A673 (cell line): ENCODE data around the gene BCAS1. TPM values are rescaled to one million over a fixed set of nuclear protein-coding genes. Genes with fewer than 3 reads are reported as not detected.

Experiments
- BruUV-seq: library from RNA; stranded (reverse); fragments of 400-500 nt; replicated peaks from 2 replicates; lab custom pipeline; 2021; lab: Mats Ljungman, UMichigan
- CTCF ChIA-PET: fragments of 300-600 bp; sonication (Branson Sonifier 250); formaldehyde crosslinking; loops from one replicate; lab custom pipeline; 2022; ENCODE audit warnings: antibody characterized with exemption; lab: Charles Lee
- POLR2A ChIA-PET: fragments of 300-600 bp; sonication (Branson Sonifier 250); formaldehyde crosslinking; loops from one replicate; lab custom pipeline; 2022; ENCODE audit warnings: antibody characterized with exemption; ENCODE audit not compliant: low non-redundant PET; lab: Charles Lee
- DNase-seq: peaks from one replicate; pipeline ENCODE4 v3.0.0-alpha.2; 2015; ENCODE audit warnings: low spot score
- H3K27ac ChIP-seq: fragments of 200-600 bp; sonication (generic); 2 replicates; pipeline ENCODE4 v1.5.1; 2016; ENCODE audit warnings: mixed run types, low read depth, mild to moderate bottlenecking, mixed read lengths, antibody characterized with exemption, low read length; ENCODE audit not compliant: poor library complexity, severe bottlenecking
- H3K27me3 ChIP-seq: fragments of 200-600 bp; sonication (generic); replicated peaks from 2 replicates; pipeline ENCODE4 v1.6.1; 2017; ENCODE audit warnings: mixed run types, low read depth, mild to moderate bottlenecking, mixed read lengths, antibody characterized with exemption, low read length; ENCODE audit not compliant: insufficient read depth, poor library complexity
- H3K36me3 ChIP-seq: fragments of 200-600 bp; sonication (generic); 2 replicates; pipeline ENCODE4 v1.6.1; 2016; ENCODE audit warnings: mixed run types, mild to moderate bottlenecking, mixed read lengths, antibody characterized with exemption, low read length; ENCODE audit not compliant: insufficient read depth, poor library complexity, severe bottlenecking
- H3K4me1 ChIP-seq: fragments of 200-600 bp; sonication (generic); 2 replicates; pipeline ENCODE4 v1.6.1; 2017; ENCODE audit warnings: mixed run types, mild to moderate bottlenecking, mixed read lengths, antibody characterized with exemption, low read length; ENCODE audit not compliant: insufficient read depth, poor library complexity, severe bottlenecking
- H3K4me3 ChIP-seq: fragments of 200-600 bp; sonication (generic); 2 replicates; pipeline ENCODE4 v1.5.1; 2016; ENCODE audit warnings: low read depth, mixed run types, mild to moderate bottlenecking, mixed read lengths, low read length; ENCODE audit not compliant: poor library complexity, severe bottlenecking
- H3K9me3 ChIP-seq: fragments of 200-600 bp; sonication (generic); 2 replicates; pipeline ENCODE4 v1.6.1; 2016; ENCODE audit warnings: mixed run types, low read depth, mild to moderate bottlenecking, mixed read lengths, antibody characterized with exemption, low read length; ENCODE audit not compliant: poor library complexity, severe bottlenecking
- CTCF ChIP-seq: fragments of 300-800, 200-600 bp; sonication (generic); conservative IDR thresholded peaks from 2 replicates; pipeline ENCODE4 v1.5.1; 2017; ENCODE audit warnings: low read depth, mild to moderate bottlenecking, antibody characterized with exemption, low read length, moderate library complexity, mixed read lengths
- EZH2 ChIP-seq: fragments of 200-600 bp; sonication (generic); IDR thresholded peaks from 2 replicates; pipeline ENCODE4 v1.6.1; 2017; ENCODE audit warnings: borderline replicate concordance, low read depth, mild to moderate bottlenecking, mixed read lengths, antibody characterized with exemption, low read length; ENCODE audit not compliant: poor library complexity, severe bottlenecking
- intact Hi-C: fragments of 100-400 bp; cut with micrococcal nuclease; formaldehyde crosslinking; loops from one replicate; pipeline ENCODE4 v1.10.0; 2022; ENCODE audit not compliant: unreplicated experiment
- total RNA-seq: library from RNA; stranded (reverse); gene quantifications from 2 replicates; pipeline ENCODE4 v1.2.3, GENCODE V29; 2021

Gene BCAS1
- total RNA-seq, 1 experiment from 2014 or later, result 1.4 TPM

GRCh38 chr20:53931597-53931996, 138.8 kb downstream of the BCAS1 start:
- no peak for TF ChIP-seq CTCF
- no peak for TF ChIP-seq EZH2
- POLR2A ChIA-PET, result no interaction called here
- CTCF ChIA-PET, result no interaction called here

GRCh38 chr20:53930651-53931504, 139.5 kb downstream of the BCAS1 start:
- Histone ChIP-seq H3K4me3 (no peak overlapping the region), H3K9me3 (no peaks in the 10 kb centered on the region), H3K27me3 (no peaks in the 10 kb centered on the region), H3K27ac (no peak overlapping the region), H3K4me1 (peaks cover 46% of the 10 kb centered on the region), H3K36me3 (no peaks in the 10 kb centered on the region)
- DNase-seq, result no peak
- intact Hi-C loops, result no loop called here
- ChIA-PET CTCF (no interaction called here), POLR2A (no interaction called here)
- no TSS peak for BruUV-seq
- TF ChIP-seq CTCF (no peak), EZH2 (no peak)

More at GRCh38 chr20:53931597-53931996, 138.8 kb downstream of the BCAS1 start:
- Histone ChIP-seq H3K4me3 (no peak overlapping the region), H3K4me1 (peaks cover 45% of the 10 kb centered on the region), H3K27me3 (no peaks in the 10 kb centered on the region), H3K36me3 (no peaks in the 10 kb centered on the region), H3K27ac (no peak overlapping the region), H3K9me3 (no peaks in the 10 kb centered on the region)
- BruUV-seq, result no TSS peak
- DNase-seq, result no peak
- intact Hi-C loops, result no loop called here

GRCh38 chr20:53929974-53930650, 140.3 kb downstream of the BCAS1 start:
- no peaks in the 10 kb centered on the region for H3K36me3 ChIP-seq
- ChIA-PET POLR2A (no interaction called here), CTCF (interaction anchor here (0.6 kb wide), 1 partner anchor 169 kb away, joined by 4 read pairs; no protein-coding TSS in a partner anchor)
- no peaks in the 10 kb centered on the region for H3K9me3 ChIP-seq
- no peak overlapping the region for H3K4me3 ChIP-seq
- no peaks in the 10 kb centered on the region for H3K27me3 ChIP-seq
- H3K27ac ChIP-seq, result no peak overlapping the region
- peaks cover 46% of the 10 kb centered on the region for H3K4me1 ChIP-seq
- DNase-seq, result no peak
- intact Hi-C loops, result no loop called here
- TF ChIP-seq CTCF, result no peak
- no peak for TF ChIP-seq EZH2
- BruUV-seq, result no TSS peak
